Activated B cell treated with CpG ODN at 0.5 μM for 24 hours (primary cell): Measurements from ENCODE around the gene NLRP7. TPM values are rescaled to one million over a fixed set of nuclear protein-coding genes. Genes with fewer than 3 reads are reported as not detected.
"Not testable (repeated sequence)": the region's sequence is repeated elsewhere in the genome, so short reads cannot be mapped to it uniquely, and the experiment has no call there.

ENCODE experiments used
- ATAC-seq: fragments of 200-7000 bp; cut with Tn5 transposase; one replicate; pipeline ENCODE4 v1.10.0; 2021; ENCODE audit warnings: low read depth, mild to moderate bottlenecking, moderate library complexity
- CTCF ChIA-PET: fragments of 350-600 bp; sonication (Branson Sonifier 250); formaldehyde crosslinking; loops from one replicate; lab custom pipeline; 2021; ENCODE audit warnings: antibody characterized with exemption; lab: Charles Lee
- POLR2A ChIA-PET: fragments of 350-600 bp; sonication (Branson Sonifier 250); formaldehyde crosslinking; loops from one replicate; lab custom pipeline; 2021; ENCODE audit warnings: antibody characterized with exemption; lab: Charles Lee
- DNase-seq: peaks from one replicate; pipeline ENCODE4 v3.0.0; 2022
- H3K27ac Mint-ChIP-seq: one replicate; pipeline ENCODE4 v1.8.0; 2020; ENCODE audit warnings: mixed read lengths
- H3K27me3 Mint-ChIP-seq: one replicate; pipeline ENCODE4 v1.8.0; 2021; ENCODE audit warnings: mixed read lengths
- H3K36me3 Mint-ChIP-seq: one replicate; pipeline ENCODE4 v1.8.0; 2021; ENCODE audit warnings: low read depth, mixed read lengths
- H3K4me1 Mint-ChIP-seq: one replicate; pipeline ENCODE4 v1.8.0; 2021; ENCODE audit warnings: mixed read lengths
- H3K4me3 Mint-ChIP-seq: one replicate; pipeline ENCODE4 v1.8.0; 2020; ENCODE audit warnings: mild to moderate bottlenecking, mixed read lengths
- H3K9me3 Mint-ChIP-seq: one replicate; pipeline ENCODE4 v1.8.0; 2020; ENCODE audit warnings: mixed read lengths
- CTCF ChIP-seq: fragments of 200-600 bp; IDR thresholded peaks from one replicate; pipeline ENCODE4 v1.8.0; 2022; ENCODE audit warnings: antibody characterized with exemption, mild to moderate bottlenecking
- intact Hi-C: fragments of 100-400 bp; cut with micrococcal nuclease; formaldehyde crosslinking; loops from one replicate; pipeline ENCODE4 v1.15.1; 2024
- total RNA-seq: library from RNA; stranded (reverse); gene quantifications from 2 replicates; pipeline ENCODE4 v1.2.3, GENCODE V29; 2022

NLRP7 gene
- total RNA-seq, 1 donor from 2014 or later, result 0.33 TPM

DNA sequence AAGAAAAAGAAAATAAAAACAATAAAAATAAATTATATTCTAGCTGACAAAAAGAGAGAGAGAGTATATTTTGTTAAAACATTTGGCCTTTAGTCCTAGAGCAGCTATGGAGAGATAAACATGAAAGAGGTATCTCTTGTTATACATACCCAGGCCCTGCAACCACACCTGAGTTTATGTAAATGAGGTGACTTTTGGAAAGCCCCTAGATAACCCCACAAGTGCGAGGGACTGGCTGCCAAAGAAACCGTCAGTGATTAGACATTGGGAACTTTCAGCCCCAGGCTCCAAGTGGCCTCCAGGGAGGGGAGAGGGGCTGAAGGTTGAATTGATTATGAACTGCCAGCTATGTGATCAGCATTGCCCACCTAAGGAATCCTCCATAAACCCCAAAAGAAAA lies 2.1 kb upstream of the NLRP7 start:
- Mint-ChIP-seq H3K9me3 (no peaks in the 10 kb centered on the region), H3K27me3 (peaks cover 2% of the 10 kb centered on the region), H3K36me3 (no peaks in the 10 kb centered on the region), H3K27ac (peak overlapping the region; percentile 46), H3K4me3 (no peak overlapping the region), H3K4me1 (peaks cover 22% of the 10 kb centered on the region)
- no peak for DNase-seq
- TF ChIP-seq CTCF, result no peak
- peak; percentile 85 for ATAC-seq
- CTCF ChIA-PET, result no interaction called here
- intact Hi-C loops, result no loop called here
- POLR2A ChIA-PET, result interaction anchor here (0.7 to 1.2 kb wide), 2 partner anchors 10 to 306 kb away, joined by 4 to 7 read pairs; no protein-coding TSS in a partner anchor

- ATAC-seq, H3K4me3 Mint-ChIP-seq, intact Hi-C loops, H3K27ac Mint-ChIP-seq, H3K9me3 Mint-ChIP-seq, POLR2A ChIA-PET, H3K36me3 Mint-ChIP-seq, H3K27me3 Mint-ChIP-seq, DNase-seq, CTCF ChIA-PET, H3K4me1 Mint-ChIP-seq: not testable (repeated sequence)
Measured at GRCh38 chr19:54943772-54944361, 3.5 kb downstream of the NLRP7 start.

DNA sequence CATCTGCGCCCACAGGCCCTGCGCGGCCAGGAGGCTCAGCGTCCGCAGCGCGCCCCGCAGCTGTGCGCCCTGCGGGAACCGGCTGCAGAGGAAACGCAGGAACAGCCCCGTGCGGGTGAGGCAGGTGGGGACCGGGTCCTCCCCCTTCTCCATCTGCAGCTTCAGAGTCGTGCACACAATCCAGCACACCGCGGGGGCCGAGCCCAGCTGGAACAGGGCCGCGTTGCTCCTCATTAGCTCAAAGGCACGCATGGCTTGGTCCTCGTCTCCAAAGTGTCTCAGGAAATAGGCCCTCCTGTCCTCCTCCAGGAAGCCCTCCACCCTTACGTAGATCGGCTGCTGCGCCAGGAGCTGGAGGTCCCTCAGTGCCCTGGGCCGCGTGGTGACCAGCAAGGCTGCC lies 7.8 kb downstream of the NLRP7 start:
- POLR2A ChIA-PET, result interaction anchor here (0.5 kb wide), 1 partner anchor 564 kb away, joined by 3 read pairs; no protein-coding TSS in a partner anchor
- H3K27ac Mint-ChIP-seq, DNase-seq, H3K9me3 Mint-ChIP-seq, H3K4me3 Mint-ChIP-seq, H3K36me3 Mint-ChIP-seq, CTCF ChIA-PET, ATAC-seq, H3K27me3 Mint-ChIP-seq, intact Hi-C loops: not testable (repeated sequence)
- peaks cover 15% of the 10 kb centered on the region for H3K4me1 Mint-ChIP-seq

- ATAC-seq (no peak), DNase-seq (no peak)
- TF ChIP-seq CTCF, result no peak
- no peaks in the 10 kb centered on the region for H3K36me3 Mint-ChIP-seq
- peaks cover 10% of the 10 kb centered on the region for H3K27me3 Mint-ChIP-seq
- POLR2A ChIA-PET, result interaction anchor here (0.6 kb wide), 1 partner anchor 457 kb away, joined by 5 read pairs; no protein-coding TSS in a partner anchor
- peaks cover 15% of the 10 kb centered on the region for H3K4me1 Mint-ChIP-seq
- intact Hi-C loops, result no loop called here
- no peak overlapping the region for H3K27ac Mint-ChIP-seq
- H3K9me3 Mint-ChIP-seq, result no peaks in the 10 kb centered on the region
- CTCF ChIA-PET, result no interaction called here
- no peak overlapping the region for H3K4me3 Mint-ChIP-seq
Measured at GRCh38 chr19:54938906-54939305, 8.4 kb downstream of the NLRP7 start.

DNA sequence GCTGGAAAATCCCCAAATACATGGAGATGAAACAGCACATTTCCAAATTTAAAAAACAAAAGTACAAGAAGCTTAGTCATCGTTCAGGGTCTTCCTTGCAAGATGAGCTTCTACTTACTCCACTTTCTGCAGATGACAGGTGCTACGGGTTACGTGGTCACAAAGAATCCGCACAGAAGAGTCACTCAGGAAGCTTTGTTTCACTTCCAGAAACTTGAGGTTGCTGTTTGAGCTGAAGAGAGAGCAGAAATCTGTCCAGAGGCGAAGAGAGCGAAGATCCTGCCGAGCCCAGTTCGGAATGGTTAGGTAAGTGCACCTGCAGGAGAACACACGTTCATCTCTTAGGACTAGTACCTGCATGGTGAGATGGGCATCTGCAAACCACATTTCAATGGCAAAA lies 9.4 kb downstream of the NLRP7 start:
- Mint-ChIP-seq H3K4me3 (peak overlapping the region; percentile 44), H3K4me1 (peaks cover 15% of the 10 kb centered on the region), H3K27me3 (peaks cover 10% of the 10 kb centered on the region), H3K9me3 (no peaks in the 10 kb centered on the region), H3K27ac (peak overlapping the region; percentile 68), H3K36me3 (no peaks in the 10 kb centered on the region)
- DNase-seq, result no peak
- POLR2A ChIA-PET, result interaction anchor here (0.7 to 1.0 kb wide), 5 partner anchors 21 to 1606 kb away, joined by 3 to 16 read pairs (median 6); partner anchors contain the start of gene RDH13
- ATAC-seq, result peak; percentile 67
- intact Hi-C loops, result no loop called here
- TF ChIP-seq CTCF, result no peak
- CTCF ChIA-PET, result no interaction called here

- CTCF ChIA-PET, result no interaction called here
- Mint-ChIP-seq H3K27me3 (peaks cover 6% of the 10 kb centered on the region), H3K4me1 (no peaks in the 10 kb centered on the region), H3K4me3 (no peak overlapping the region), H3K9me3 (peaks cover 11% of the 10 kb centered on the region), H3K36me3 (peaks cover 5% of the 10 kb centered on the region), H3K27ac (no peak overlapping the region)
- DNase-seq (no peak), ATAC-seq (no peak)
- TF ChIP-seq CTCF, result no peak
- POLR2A ChIA-PET, result no interaction called here
- intact Hi-C loops, result no loop called here
Measured at GRCh38 chr19:54928299-54928698, 19.0 kb downstream of the NLRP7 start.
